Activated CD4-positive, alpha-beta T cell treated with anti-CD3 and anti-CD28 coated beads, Interleukin-2, Interleukin-6, amounts not matched to agents 100 ng/mL and 50 ng/mL, durations not matched to agents 16 hours and 8 hours (primary cell): ENCODE results near the gene ODAPH.

Experiments used
- DNase-seq: peaks from one replicate; pipeline ENCODE4 v3.0.0-alpha.2; 2020

The ODAPH gene

DNA sequence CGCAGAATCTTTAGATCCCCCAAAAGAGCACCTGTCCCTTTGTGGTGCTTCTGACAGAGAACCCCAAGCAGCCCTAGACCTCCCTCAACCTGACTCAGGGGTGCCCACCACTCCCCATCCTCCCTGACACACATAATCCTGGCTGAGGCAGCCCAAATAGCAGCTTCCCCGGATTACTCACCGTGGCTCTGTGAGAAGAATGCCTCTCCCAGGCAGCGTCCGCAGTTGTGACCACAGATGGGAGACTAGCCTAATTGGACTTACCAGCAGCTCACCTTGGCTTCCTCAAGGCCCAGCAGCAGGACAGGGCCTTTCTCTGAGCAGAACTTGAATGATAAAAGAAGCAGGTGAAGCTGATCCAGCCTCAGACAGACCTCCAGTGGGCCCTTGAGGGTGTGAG, 10.3 kb upstream of the ODAPH start:
- DNase-seq: no peak

- DNase-seq: no peak
Measured at GRCh38 chr4:75547647-75548387, 8.0 kb upstream of the ODAPH start.

DNA sequence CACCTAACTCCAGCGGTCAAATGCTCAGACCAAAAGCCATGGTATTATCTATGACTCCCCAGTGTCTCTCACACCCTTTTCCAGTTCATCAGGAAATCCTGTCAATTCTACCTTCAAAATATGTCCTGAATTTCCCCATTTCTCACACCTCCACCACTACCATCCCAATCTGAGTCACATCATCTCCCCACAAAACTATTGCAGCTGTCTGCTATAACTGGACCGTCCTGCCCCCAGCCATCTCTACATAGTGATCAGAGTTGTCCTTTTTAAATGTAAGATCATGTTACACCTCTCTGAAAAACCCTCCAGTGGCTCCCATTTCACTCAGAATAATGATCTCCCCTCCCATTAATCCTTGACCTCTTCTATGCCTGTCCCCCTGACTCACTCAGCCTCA, 6.8 kb upstream of the ODAPH start:
- DNase-seq: peak; percentile 19

DNA sequence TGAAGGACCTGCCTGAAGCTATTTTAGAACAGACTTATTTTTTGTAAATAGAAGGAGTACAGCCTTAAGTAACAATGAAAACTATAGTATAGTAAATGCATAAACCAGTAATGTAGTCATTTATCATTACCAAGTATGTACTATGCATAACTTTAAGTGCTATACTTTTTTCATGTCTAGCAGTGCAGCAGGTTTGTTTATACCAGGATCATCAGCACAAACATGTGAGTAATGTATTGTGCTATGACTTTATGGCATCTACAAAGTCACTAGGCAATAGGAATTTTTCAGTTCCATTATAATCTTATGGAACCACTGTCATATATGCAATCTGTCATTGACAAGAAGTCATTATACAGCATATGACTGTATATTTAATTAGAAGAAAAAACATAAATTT, 3.4 kb upstream of the ODAPH start:
- no peak for DNase-seq

DNA sequence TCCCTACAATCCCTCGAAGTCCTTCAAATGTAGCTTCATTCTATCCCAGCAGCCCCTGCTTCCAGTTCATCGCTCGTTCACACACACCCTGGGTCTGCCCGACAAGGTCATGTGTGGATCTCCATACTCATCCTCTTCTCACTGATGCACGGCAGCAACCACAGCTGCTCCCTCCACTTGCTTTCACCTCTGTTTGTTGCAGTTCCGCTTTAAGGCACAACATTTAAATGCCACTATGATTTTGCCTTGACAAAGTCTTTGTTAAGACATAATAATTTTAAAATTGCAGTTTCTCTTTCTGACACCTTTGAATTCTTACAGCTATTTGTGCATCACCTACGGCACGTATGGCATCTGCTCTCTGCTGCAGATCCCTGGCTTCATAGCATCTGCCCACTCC, 1.8 kb downstream of the ODAPH start:
- DNase-seq: no peak

DNA sequence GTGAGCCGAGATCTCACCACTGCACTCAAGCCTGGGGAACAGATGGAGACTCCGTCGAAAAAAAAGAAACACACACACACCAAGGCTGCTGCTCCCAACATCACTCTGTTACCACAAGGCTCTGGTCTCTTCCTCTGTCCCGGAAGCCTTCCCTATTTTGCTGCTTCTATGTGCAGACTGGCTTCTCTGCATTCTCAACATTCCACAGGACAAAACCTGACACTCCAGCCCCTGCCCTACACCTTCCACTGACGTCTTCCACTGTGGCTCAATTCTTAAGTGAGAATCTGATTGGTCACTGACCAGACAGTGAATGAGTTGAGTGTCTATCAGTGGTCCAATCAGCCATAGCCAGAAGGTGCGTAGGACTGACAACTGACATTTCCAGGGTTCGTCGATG, 5.9 kb downstream of the ODAPH start:
- DNase-seq: no peak

DNA sequence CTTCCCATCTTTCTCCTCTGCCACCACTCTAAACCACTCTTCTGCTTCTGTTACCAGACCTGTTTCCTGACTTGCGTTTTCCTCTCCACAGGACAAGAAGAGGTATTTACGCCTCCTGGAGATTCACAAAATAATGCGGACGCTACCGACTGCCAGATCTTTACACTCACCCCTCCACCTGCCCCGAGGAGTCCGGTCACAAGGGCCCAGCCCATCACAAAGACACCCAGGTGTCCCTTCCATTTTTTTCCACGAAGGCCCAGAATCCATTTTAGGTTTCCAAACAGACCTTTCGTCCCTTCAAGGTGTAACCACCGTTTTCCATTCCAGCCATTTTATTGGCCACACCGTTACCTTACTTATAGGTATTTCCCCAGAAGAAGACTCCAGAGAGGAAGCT, 8.2 kb downstream of the ODAPH start:
- DNase-seq: no peak

DNA sequence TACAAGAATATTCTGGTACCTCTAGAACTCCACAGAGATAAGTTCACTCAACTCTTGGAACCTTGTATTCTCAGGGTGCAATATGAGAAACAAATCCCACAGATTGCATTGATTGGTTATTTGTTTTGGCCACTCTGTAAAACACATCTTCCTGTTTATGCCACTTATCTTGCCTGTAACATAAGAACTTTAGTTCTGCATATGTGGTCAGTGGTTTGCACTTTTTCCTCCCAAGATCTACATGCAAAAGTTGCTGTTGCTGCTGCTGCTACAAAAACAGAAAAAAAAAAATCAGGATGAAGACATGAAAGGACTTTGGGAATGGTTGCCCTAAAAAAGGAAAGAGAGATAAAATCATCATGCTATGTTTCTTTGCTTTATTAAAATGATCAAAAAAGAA, 9.6 kb downstream of the ODAPH start:
- no peak for DNase-seq

DNA sequence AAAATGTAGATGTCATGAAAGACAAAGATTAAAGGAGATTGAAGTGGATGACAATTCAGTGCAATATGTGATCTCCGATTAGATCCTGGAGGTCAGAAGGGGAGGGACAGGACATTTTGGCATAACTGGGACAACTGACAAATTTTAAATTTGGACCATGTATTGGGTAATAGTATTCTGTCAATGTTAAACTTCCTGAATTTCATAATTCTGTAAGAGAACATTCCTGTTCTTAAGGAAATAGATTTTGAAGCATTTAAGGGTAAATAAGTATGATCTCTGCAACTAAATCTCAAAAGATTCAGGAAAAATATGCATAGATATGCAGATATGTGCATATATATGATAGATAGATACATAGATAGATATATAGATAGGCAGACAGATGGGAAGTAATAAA, 11.0 kb downstream of the ODAPH start:
- DNase-seq: no peak

DNA sequence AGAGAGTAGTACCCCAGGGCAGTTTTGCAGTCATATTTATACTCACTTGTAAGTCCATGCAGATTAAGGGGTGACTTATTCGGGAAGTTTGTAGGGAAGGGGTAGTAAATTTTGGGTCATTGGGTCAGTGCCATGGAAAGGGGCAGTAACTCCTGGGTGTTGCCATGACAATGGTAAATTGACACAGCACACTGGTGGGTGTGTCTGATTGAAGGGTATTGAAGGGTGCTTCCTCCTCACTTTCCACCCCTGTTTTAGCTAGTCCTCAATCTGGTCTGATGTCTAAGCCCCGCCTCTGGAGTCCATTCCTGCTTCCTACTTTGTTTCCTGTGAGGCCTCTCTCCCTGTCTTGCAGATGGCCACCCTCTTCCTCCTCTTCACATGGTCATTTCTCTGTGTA, 11.9 kb downstream of the ODAPH start:
- no peak for DNase-seq

GRCh38 chr4:75584067-75584466, 28.2 kb downstream of the ODAPH start:
- DNase-seq: no peak

DNA sequence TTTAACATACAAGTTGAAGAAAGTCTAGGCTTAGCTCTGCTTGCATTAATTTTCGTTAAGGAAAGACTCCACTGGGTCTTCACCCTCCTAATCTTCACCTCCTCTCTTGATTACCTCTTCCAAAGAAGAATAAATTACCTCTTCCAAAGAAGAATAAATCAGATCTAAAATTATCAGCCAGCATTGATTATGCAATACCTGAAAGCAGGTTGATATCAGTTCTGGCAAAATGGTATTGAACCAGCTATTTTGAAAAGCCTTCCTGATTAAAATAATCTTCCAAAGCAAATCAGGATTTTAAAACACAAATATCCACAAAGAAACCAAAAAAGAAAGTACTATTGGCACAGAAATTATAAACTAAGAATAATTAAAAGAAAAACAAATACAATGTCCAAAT, 37.5 kb downstream of the ODAPH start:
- no peak for DNase-seq

- DNase-seq: no peak
Measured at GRCh38 chr4:75596061-75596460, 40.2 kb downstream of the ODAPH start.

DNA sequence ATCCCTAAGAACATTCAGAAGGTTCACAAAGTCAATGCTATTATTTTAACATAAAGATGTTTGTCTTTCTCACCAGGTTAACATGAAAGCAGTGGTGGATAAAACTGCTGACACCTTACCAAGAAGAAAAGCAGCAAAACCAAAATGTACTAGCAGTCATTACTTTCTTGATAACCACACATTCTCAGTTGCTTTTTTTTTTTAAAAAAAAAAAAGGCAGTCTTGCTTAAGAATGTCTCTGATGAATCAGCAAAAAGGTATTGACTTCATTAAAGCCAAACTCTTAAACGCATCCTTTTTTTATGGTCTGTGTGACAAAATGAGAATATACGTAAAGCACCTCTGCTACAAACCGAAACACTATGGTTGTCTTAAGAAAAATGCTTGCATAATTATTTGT, 42.5 kb downstream of the ODAPH start:
- peak; percentile 47 for DNase-seq

- DNase-seq: no peak
Measured at GRCh38 chr4:75599647-75600046, 43.8 kb downstream of the ODAPH start.

DNA sequence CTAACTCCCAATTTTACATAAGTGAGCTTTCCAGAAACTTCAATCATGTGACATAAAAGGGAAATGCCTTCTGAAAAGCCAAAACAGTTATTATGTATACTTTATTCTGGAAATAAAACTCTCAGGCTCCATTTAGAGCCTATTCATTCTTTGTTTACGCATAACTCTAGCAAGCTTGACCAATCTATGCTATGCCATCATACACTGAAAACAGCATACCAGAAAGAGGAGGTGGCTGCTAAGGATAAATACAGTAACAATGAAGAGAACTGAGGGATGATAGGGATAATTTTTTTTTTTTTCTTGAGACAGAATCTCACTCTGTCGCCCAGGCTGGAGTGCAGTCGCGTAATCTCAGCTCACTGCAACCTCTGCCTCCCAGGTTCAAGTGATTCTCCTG, 50.1 kb downstream of the ODAPH start:
- no peak for DNase-seq

GRCh38 chr4:75612306-75612705, 56.4 kb downstream of the ODAPH start:
- no peak for DNase-seq
